HCT116 (cell line): ENCODE results near the gene SULT1B1. TPM values are rescaled to one million over a fixed set of nuclear protein-coding genes. Genes with fewer than 3 reads are reported as not detected.

Source experiments
- ATAC-seq: fragments of 200-7000 bp; cut with Tn5 transposase; 2 replicates; pipeline ENCODE4 v1.9.1; 2020; ENCODE audit warnings: mild to moderate bottlenecking, moderate library complexity
- BruUV-seq: library from RNA; stranded (reverse); fragments of 400-500 nt; replicated peaks from 2 replicates; lab custom pipeline; 2021; lab: Mats Ljungman, UMichigan
- CTCF ChIA-PET: fragments of 300-600 bp; sonication (Branson Sonifier 250); formaldehyde crosslinking; loops from one replicate; lab custom pipeline; 2021; ENCODE audit warnings: antibody characterized with exemption; lab: Charles Lee
- POLR2A ChIA-PET: fragments of 300-600, 350-600 bp; sonication (Branson Sonifier 250); formaldehyde crosslinking; loops from one replicate; lab custom pipeline; 2021; ENCODE audit warnings: antibody characterized with exemption; lab: Charles Lee
- RAD21 ChIA-PET, 2 experiments: fragments of 300-600 bp; sonication (Branson Sonifier 250); formaldehyde crosslinking; loops; one replicate each; lab custom pipeline; 2023; ENCODE audit warnings: low total read pairs in 2 of 2; ENCODE audit not compliant: uncharacterized antibody in 2 of 2, unreplicated experiment in 2 of 2, low non-redundant PET in 1 of 2; lab: Charles Lee
- DNase-seq: peaks from one replicate; pipeline ENCODE4 v3.0.0-alpha.2; 2010; ENCODE audit warnings: low read depth, low spot score
- H2AFZ ChIP-seq: fragments of 200-600 bp; shearing (Covaris generic), sonication (generic); 2 replicates; pipeline ENCODE4 v1.6.1; 2017; ENCODE audit warnings: low read depth, mixed run types, mixed read lengths, antibody characterized with exemption, low read length; ENCODE audit not compliant: poor library complexity, severe bottlenecking
- H3K27ac ChIP-seq: 2 replicates; pipeline ENCODE4 v1.5.1; 2012; ENCODE audit warnings: low read depth, low read length
- H3K27me3 ChIP-seq: fragments of 200-600 bp; sonication (generic); 2 replicates; pipeline ENCODE4 v1.6.1; 2016; ENCODE audit warnings: mixed run types, low read length, mixed read lengths; ENCODE audit not compliant: insufficient read depth
- H3K36me3 ChIP-seq, 2 experiments: fragments of 200-500 bp in 1 of 2; fragments of 200-600 bp in 1 of 2; sonication (Bioruptor generic) in 1 of 2; sonication (generic) in 1 of 2; 2 replicates each; pipeline versions ENCODE4 v1.5.1 to v1.6.1; 2014 to 2016; ENCODE audit warnings: low read length in 2 of 2, inconsistent platforms in 1 of 2, mixed read lengths in 1 of 2, mixed run types in 1 of 2; ENCODE audit not compliant: insufficient read depth in 2 of 2, control insufficient read depth in 1 of 2
- H3K4me1 ChIP-seq, 2 experiments: fragments of 200-600 bp in 1 of 2; sonication (generic) in 1 of 2; 2 replicates each; pipeline versions ENCODE4 v1.5.1 to v1.6.1; 2012 to 2017; ENCODE audit warnings: low read length in 2 of 2, inconsistent platforms in 1 of 2, mild to moderate bottlenecking in 1 of 2, mixed read lengths in 1 of 2, mixed run types in 1 of 2, moderate library complexity in 1 of 2; ENCODE audit not compliant: insufficient read depth in 2 of 2, control insufficient read depth in 1 of 2
- H3K4me2 ChIP-seq: fragments of 200-600 bp; sonication (generic); 2 replicates; pipeline ENCODE4 v1.6.1; 2017; ENCODE audit warnings: mixed run types, low read length, mixed read lengths
- H3K4me3 ChIP-seq, 2 experiments: fragments of 200-600 bp in 1 of 2; sonication (generic) in 1 of 2; replicated peaks in 1 of 2; 2 replicates each; pipeline ENCODE4 v1.5.1; 2011 to 2016; ENCODE audit warnings: low read length in 2 of 2, control low read depth in 1 of 2, low read depth in 1 of 2, mild to moderate bottlenecking in 1 of 2, mixed read lengths in 1 of 2, mixed run types in 1 of 2
- H3K79me2 ChIP-seq: fragments of 200-600 bp; sonication (generic); 2 replicates; pipeline ENCODE4 v1.6.1; 2017; ENCODE audit warnings: mild to moderate bottlenecking, mixed run types, low read length, moderate library complexity, mixed read lengths; ENCODE audit not compliant: insufficient read depth
- H3K9ac ChIP-seq: fragments of 200-600 bp; sonication (generic); 2 replicates; pipeline ENCODE4 v1.6.1; 2016; ENCODE audit warnings: low read length, mixed read lengths
- H3K9me2 ChIP-seq: fragments of 200-600 bp; sonication (generic), shearing (Covaris generic); 2 replicates; pipeline ENCODE4 v1.6.1; 2017; ENCODE audit warnings: mixed run types, mild to moderate bottlenecking, moderate library complexity; ENCODE audit not compliant: insufficient read depth
- H3K9me3 ChIP-seq, 2 experiments: fragments of 200-500 bp in 1 of 2; fragments of 200-600 bp in 1 of 2; sonication (Bioruptor generic) in 1 of 2; sonication (generic) in 1 of 2; 2 replicates each; pipeline ENCODE4 v1.6.1; 2014 to 2017; ENCODE audit warnings: low read length in 2 of 2, mixed read lengths in 2 of 2, inconsistent platforms in 1 of 2, low read depth in 1 of 2, mild to moderate bottlenecking in 1 of 2, mixed run types in 1 of 2, moderate library complexity in 1 of 2; ENCODE audit not compliant: control insufficient read depth in 1 of 2, insufficient read depth in 1 of 2
- H4K20me1 ChIP-seq: fragments of 200-600 bp; sonication (generic), shearing (Covaris generic); 2 replicates; pipeline ENCODE4 v1.6.1; 2017; ENCODE audit warnings: mixed run types, mild to moderate bottlenecking, moderate library complexity; ENCODE audit not compliant: insufficient read depth
- CBX3 ChIP-seq: IDR thresholded peaks from 2 replicates; pipeline ENCODE4 v1.6.1; 2012; ENCODE audit warnings: low read depth
- CEBPB ChIP-seq: IDR thresholded peaks from 2 replicates; pipeline ENCODE4 v1.6.1; 2012; ENCODE audit warnings: low read depth
- EGR1 ChIP-seq: IDR thresholded peaks from 2 replicates; pipeline ENCODE4 v1.6.1; 2012; ENCODE audit warnings: low read depth
- ELF1 ChIP-seq: IDR thresholded peaks from 2 replicates; pipeline ENCODE4 v1.6.1; 2012; ENCODE audit warnings: low read depth, borderline replicate concordance
- EZH2 ChIP-seq: fragments of 200-600 bp; sonication (generic); IDR thresholded peaks from 2 replicates; pipeline ENCODE4 v1.6.1; 2017; ENCODE audit warnings: antibody characterized with exemption, mixed run types
- EZH2phosphoT487 ChIP-seq: fragments of 200-600 bp; IDR thresholded peaks from 2 replicates; pipeline ENCODE4 v1.6.1; 2018; ENCODE audit warnings: antibody characterized with exemption, borderline replicate concordance
- FOSL1 ChIP-seq: IDR thresholded peaks from 2 replicates; pipeline ENCODE4 v1.6.1; 2012; ENCODE audit warnings: low read depth
- JUND ChIP-seq: IDR thresholded peaks from 2 replicates; pipeline ENCODE4 v1.6.1; 2012
- POLR2AphosphoS5 ChIP-seq: IDR thresholded peaks from 2 replicates; pipeline ENCODE4 v1.6.1; 2011; ENCODE audit warnings: mild to moderate bottlenecking, low read depth, low read length, moderate library complexity
- RAD21 ChIP-seq: IDR thresholded peaks from 2 replicates; pipeline ENCODE4 v1.6.1; 2012; ENCODE audit warnings: low read depth, mild to moderate bottlenecking
- SIN3A ChIP-seq: IDR thresholded peaks from 2 replicates; pipeline ENCODE4 v1.6.1; 2012; ENCODE audit warnings: low read depth
- SP1 ChIP-seq: IDR thresholded peaks from 2 replicates; pipeline ENCODE4 v1.6.1; 2012; ENCODE audit warnings: low read depth
- TCF7L2 ChIP-seq: IDR thresholded peaks from 2 replicates; pipeline ENCODE4 v1.7.0; 2011; ENCODE audit warnings: borderline replicate concordance, inconsistent platforms; ENCODE audit not compliant: insufficient read depth, insufficient read length; ENCODE audit errors: extremely low read depth
- YY1 ChIP-seq: IDR thresholded peaks from 2 replicates; pipeline ENCODE4 v1.6.1; 2011; ENCODE audit warnings: low read length, low read depth, moderate library complexity, mild to moderate bottlenecking; ENCODE audit not compliant: insufficient replicate concordance; ENCODE audit errors: extremely low read depth
- ZFX ChIP-seq: fragments of 450-650 bp; IDR thresholded peaks from 2 replicates; pipeline ENCODE4 v1.6.1; 2017
- intact Hi-C: fragments of 100-400 bp; cut with micrococcal nuclease; formaldehyde crosslinking; loops from 2 replicates; pipeline ENCODE4 v1.10.0; 2022
- total RNA-seq: library from RNA; stranded (reverse); gene quantifications from one replicate; pipeline ENCODE4 v1.2.1, GENCODE V29; 2021; ENCODE audit not compliant: unreplicated experiment
- TF ChIP-seq, protein P1 (sequence below), 3 experiments: fragments of 200-600 bp in 1 of 3; sonication (generic) in 1 of 3; IDR thresholded peaks in 2 of 3; conservative IDR thresholded peaks in 1 of 3; 2 replicates each; pipeline ENCODE4 v1.5.1; 2012 to 2017; ENCODE audit warnings: low read depth in 2 of 3, low read length in 2 of 3, antibody characterized with exemption in 1 of 3, borderline replicate concordance in 1 of 3, control low read depth in 1 of 3, mild to moderate bottlenecking in 1 of 3, mixed read lengths in 1 of 3, mixed run types in 1 of 3, moderate library complexity in 1 of 3; ENCODE audit not compliant: insufficient read depth in 1 of 3
- TF ChIP-seq, protein P2 (sequence below): IDR thresholded peaks from 2 replicates; pipeline ENCODE4 v1.6.1; 2012

The SULT1B1 gene
- total RNA-seq, 1 experiment from 2014 or later: 0.10 TPM

- no peak overlapping the region for H2AFZ ChIP-seq
- H3K79me2 ChIP-seq: no peaks in the 10 kb centered on the region
- no peaks in the 10 kb centered on the region for H3K36me3 ChIP-seq
- H3K27ac ChIP-seq: no peak overlapping the region
- DNase-seq (no peak), ATAC-seq (no peak)
- no peaks in the 10 kb centered on the region for H3K27me3 ChIP-seq
- H3K9me3 ChIP-seq: no peaks in the 10 kb centered on the region
- POLR2A ChIA-PET: no interaction called here
- CTCF ChIA-PET: no interaction called here
- H3K9me2 ChIP-seq: no peaks in the 10 kb centered on the region
- BruUV-seq: no TSS peak
- RAD21 ChIA-PET: no interaction called here
- H3K9ac ChIP-seq: no peak overlapping the region
- intact Hi-C loops: no loop called here
- H4K20me1 ChIP-seq: no peaks in the 10 kb centered on the region
- H3K4me3 ChIP-seq: no peak overlapping the region
- TF ChIP-seq TCF7L2 (no peak), FOSL1 (no peak), SP1 (no peak), RAD21 (no peak), SIN3A (no peak), EZH2 (no peak), EZH2phosphoT487 (no peak), YY1 (no peak), POLR2AphosphoS5 (no peak), CEBPB (no peak), CBX3 (no peak), EGR1 (no peak), ELF1 (no peak), ZFX (no peak), JUND (no peak)
- TF ChIP-seq, protein P1, sequence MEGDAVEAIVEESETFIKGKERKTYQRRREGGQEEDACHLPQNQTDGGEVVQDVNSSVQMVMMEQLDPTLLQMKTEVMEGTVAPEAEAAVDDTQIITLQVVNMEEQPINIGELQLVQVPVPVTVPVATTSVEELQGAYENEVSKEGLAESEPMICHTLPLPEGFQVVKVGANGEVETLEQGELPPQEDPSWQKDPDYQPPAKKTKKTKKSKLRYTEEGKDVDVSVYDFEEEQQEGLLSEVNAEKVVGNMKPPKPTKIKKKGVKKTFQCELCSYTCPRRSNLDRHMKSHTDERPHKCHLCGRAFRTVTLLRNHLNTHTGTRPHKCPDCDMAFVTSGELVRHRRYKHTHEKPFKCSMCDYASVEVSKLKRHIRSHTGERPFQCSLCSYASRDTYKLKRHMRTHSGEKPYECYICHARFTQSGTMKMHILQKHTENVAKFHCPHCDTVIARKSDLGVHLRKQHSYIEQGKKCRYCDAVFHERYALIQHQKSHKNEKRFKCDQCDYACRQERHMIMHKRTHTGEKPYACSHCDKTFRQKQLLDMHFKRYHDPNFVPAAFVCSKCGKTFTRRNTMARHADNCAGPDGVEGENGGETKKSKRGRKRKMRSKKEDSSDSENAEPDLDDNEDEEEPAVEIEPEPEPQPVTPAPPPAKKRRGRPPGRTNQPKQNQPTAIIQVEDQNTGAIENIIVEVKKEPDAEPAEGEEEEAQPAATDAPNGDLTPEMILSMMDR (IDR thresholded peaks at IDR 0.05 in 2 of 3, conservative IDR thresholded peaks at IDR 0.05 in 1 of 3; ENCODE audit: borderline replicate concordance in 1 of 3, insufficient read depth in 1 of 3, low read depth in 2 of 3, low read length in 2 of 3): no peak
- TF ChIP-seq, protein P2, sequence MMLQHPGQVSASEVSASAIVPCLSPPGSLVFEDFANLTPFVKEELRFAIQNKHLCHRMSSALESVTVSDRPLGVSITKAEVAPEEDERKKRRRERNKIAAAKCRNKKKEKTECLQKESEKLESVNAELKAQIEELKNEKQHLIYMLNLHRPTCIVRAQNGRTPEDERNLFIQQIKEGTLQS: no peak
- H3K4me2 ChIP-seq: no peak overlapping the region
- no peaks in the 10 kb centered on the region for H3K4me1 ChIP-seq
These were observed 21.3 kb upstream of the SULT1B1 start for GRCh38 chr4:69781458-69782418.
